NCI-H2081 (cell line): ENCODE data around the gene CBS.
"Not testable (repeated sequence)": the region's sequence is repeated elsewhere in the genome, so short reads cannot be mapped to it uniquely, and the experiment has no call there.

Source experiments
- DNase-seq, 2 experiments: peaks; one replicate each; lab custom pipeline; 2025; lab: John Stamatoyannopoulos, UW

CBS gene

GRCh38 chr21:43024439-43025136 lies 51.0 kb downstream of the CBS start:
- DNase-seq: no peak

- no peak for DNase-seq
These were observed 52.5 kb downstream of the CBS start for GRCh38 chr21:43023175-43023574.

GRCh38 chr21:43021756-43022600 lies 53.7 kb downstream of the CBS start:
- DNase-seq: no peak

- DNase-seq: no peak
These were observed 54.4 kb downstream of the CBS start for GRCh38 chr21:43021191-43021590.

GRCh38 chr21:43020771-43021170 lies 54.9 kb downstream of the CBS start:
- DNase-seq: no peak

- no peak for DNase-seq
These were observed 55.5 kb downstream of the CBS start for GRCh38 chr21:43020177-43020576.

- DNase-seq: no peak
These were observed 57.1 kb downstream of the CBS start for GRCh38 chr21:43018519-43018918.

GRCh38 chr21:43016728-43017127 lies 58.9 kb downstream of the CBS start:
- DNase-seq: no peak

GRCh38 chr21:43015906-43016540 lies 59.6 kb downstream of the CBS start:
- DNase-seq: no peak

- DNase-seq: no peak
These were observed 63.0 kb downstream of the CBS start for GRCh38 chr21:43012596-43012995.

- DNase-seq: peak in 1 of 2 experiments; percentile 10
These were observed 68.8 kb downstream of the CBS start for GRCh38 chr21:43006874-43007208.

GRCh38 chr21:43006051-43006873 lies 69.4 kb downstream of the CBS start:
- DNase-seq: not testable (repeated sequence)

GRCh38 chr21:43005635-43006034 lies 70.0 kb downstream of the CBS start:
- no peak for DNase-seq

GRCh38 chr21:43004926-43005325 lies 70.7 kb downstream of the CBS start:
- no peak for DNase-seq
